Retinal pigment epithelial cell (primary cell): ENCODE data around the gene MAST1.

Experiments used
- DNase-seq: peaks from one replicate; pipeline ENCODE4 v3.0.0-alpha.2; 2010; ENCODE audit warnings: low read depth
- H3K4me3 ChIP-seq: 2 replicates; pipeline ENCODE4 v1.5.1; 2011; ENCODE audit warnings: mild to moderate bottlenecking, low read length, control low read depth, moderate library complexity
- CTCF ChIP-seq: conservative IDR thresholded peaks from 2 replicates; pipeline ENCODE4 v1.5.1; 2011; ENCODE audit warnings: low read depth, low read length, control low read depth, inconsistent platforms

Gene MAST1

GRCh38 chr19:12884202-12884601, 45.9 kb downstream of the MAST1 start:
- no peak overlapping the region for H3K4me3 ChIP-seq
- TF ChIP-seq CTCF, result no peak

GRCh38 chr19:12884627-12884925, 46.3 kb downstream of the MAST1 start:
- H3K4me3 ChIP-seq, result no peak overlapping the region
- TF ChIP-seq CTCF, result no peak
- DNase-seq, result no peak

More at GRCh38 chr19:12884202-12884601, 45.9 kb downstream of the MAST1 start:
- DNase-seq, result no peak

GRCh38 chr19:12884926-12885748, 46.8 kb downstream of the MAST1 start:
- peak overlapping the region; percentile 26 for H3K4me3 ChIP-seq
- TF ChIP-seq CTCF, result peak; percentile 63
- no peak for DNase-seq

- DNase-seq, result no peak
- no peak for TF ChIP-seq CTCF
- no peak overlapping the region for H3K4me3 ChIP-seq
Observed at GRCh38 chr19:12885749-12886650, 47.7 kb downstream of the MAST1 start.

GRCh38 chr19:12886651-12886968, 48.3 kb downstream of the MAST1 start:
- DNase-seq, result no peak
- H3K4me3 ChIP-seq, result no peak overlapping the region
- TF ChIP-seq CTCF, result no peak

GRCh38 chr19:12886969-12887747, 48.8 kb downstream of the MAST1 start, which contains the start of gene KLF1:
TSS of gene KLF1 (minus strand) at chr19:12887201. CDS start at chr19:12887140, 61 bp downstream.
- no peak for DNase-seq
- TF ChIP-seq CTCF, result no peak
- H3K4me3 ChIP-seq, result no peak within 1 kb of the TSS
